SHP77 (cell line): ENCODE data around the gene MESD.
"Not testable (repeated sequence)": the region's sequence is repeated elsewhere in the genome, so short reads cannot be mapped to it uniquely, and the experiment has no call there.

Experiments used
- DNase-seq, 2 experiments: peaks; one replicate each; lab custom pipeline; 2025; lab: John Stamatoyannopoulos, UW

Gene MESD

GRCh38 chr15:80957976-80958375 lies 31.6 kb downstream of the MESD start:
- no peak for DNase-seq

DNA sequence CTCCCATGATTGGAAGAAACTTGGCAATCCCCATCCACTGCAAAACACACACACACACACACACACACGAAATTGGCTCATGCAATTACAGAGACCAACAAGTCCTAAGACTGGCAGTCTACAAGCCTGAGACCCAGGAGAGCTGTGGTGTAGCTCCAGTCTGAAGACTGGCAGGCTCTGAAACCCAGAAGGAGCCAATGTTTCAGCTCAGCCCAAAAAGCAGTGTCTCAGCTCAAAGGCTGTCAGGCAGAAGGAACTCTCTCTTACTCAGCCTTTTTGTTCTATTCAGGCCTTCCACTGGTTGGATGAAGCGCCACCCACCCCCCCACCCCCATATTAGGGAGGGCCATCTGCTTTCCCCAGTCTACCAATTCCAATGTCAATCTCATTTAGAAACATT lies 32.1 kb downstream of the MESD start:
- no peak for DNase-seq

DNA sequence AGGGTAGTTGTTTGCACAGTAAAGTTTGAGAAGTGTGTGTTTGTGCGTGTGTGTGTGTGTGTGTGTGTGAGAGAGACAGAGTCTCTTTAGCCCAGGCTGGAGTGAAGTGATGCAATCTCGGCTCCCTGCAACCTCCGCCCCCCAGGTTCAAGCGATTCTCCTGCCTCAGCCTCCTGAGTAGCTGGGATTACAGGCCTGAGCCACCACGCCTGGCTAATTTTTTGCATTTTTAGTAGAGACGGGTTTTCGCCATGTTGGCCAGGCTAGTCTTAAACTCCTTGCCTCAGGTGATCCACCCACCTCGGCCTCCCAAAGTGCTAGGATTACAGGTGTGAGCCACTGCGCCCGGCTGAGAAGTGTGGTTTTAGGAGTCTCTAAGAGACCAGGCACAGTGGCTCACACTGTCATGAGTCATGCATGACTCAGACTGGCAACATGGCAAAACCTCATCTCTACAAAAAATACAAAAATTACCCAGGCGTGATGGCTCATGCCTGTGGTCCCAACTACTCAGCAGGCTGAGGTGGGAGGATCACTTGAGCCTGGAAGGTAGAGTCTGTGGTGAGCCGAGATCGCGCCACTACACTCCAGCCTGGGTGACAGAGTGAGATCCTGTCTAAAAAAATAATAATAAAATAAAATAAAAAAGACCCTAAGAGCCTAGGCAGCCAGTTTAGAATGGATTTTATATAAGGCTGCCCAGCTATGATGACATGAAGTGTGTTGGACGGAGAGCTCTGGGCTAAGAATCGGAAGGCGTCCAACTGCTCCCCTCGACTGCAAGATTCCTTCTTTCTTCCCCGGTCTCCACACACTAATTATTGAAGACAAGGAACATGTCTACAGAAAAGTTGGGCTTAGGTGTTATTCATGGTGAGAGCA lies 33.8 kb downstream of the MESD start:
- not testable (repeated sequence) for DNase-seq

DNA sequence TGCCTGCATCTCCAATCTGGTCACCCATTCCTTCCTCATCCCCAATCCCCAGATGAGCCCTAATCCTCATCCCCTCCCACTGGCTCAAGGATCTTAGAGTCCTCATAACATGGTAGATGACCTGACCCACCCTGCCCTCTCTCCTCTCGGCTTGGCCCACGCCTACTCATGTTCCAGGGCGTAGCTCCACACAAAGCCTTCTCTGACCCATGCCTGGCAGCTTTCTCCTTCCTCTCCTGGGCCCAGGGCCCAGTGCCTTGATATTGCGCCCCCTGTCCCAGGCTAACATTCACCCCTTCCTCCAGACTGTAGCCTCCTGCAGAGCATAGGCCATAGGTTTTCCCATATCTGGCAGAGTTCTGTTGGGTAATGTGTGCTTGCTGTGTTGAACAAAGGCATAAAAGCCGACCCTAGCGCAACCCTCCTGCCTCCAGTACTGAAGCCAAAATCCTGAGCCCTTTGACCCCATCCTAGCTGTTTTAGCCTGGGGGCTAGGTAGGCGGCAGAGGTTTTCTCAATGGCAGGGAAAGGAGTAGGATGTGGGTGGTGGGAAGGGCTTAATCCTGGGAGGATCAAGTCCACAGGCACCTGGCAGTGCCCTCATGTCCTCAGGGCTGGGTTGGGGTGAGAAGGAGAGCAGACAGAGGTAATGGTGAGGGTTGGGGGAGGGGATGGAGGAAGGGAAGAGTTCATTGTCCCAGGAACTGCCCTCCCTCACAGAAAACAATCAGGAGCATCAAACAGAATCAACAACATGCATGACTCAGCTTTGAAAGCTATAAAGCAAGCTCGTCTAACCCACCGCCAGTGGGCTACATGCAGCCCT lies 35.5 kb downstream of the MESD start:
- no peak for DNase-seq

- DNase-seq, result no peak
These were observed 36.3 kb downstream of the MESD start for GRCh38 chr15:80953001-80953952.

DNA sequence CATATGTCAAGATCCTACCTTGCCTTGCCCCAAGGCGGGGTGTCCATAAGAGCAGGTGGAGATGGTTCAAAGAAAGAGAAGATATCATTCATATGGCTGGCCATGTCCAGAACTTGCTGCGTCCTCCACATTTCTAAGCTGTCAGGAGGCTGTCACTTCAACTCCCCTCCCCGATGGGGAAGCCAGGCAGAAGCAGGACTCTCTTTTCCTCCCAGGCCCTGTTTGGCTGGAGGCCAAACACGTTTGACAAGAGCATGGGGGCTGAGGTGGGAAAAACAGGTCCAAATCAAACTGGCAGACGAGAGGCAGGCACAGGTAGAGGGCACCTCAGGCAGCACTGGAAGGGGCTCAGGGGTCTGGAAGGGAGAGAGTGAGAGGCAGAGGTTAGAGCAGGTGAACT lies 37.7 kb downstream of the MESD start:
- no peak for DNase-seq

DNA sequence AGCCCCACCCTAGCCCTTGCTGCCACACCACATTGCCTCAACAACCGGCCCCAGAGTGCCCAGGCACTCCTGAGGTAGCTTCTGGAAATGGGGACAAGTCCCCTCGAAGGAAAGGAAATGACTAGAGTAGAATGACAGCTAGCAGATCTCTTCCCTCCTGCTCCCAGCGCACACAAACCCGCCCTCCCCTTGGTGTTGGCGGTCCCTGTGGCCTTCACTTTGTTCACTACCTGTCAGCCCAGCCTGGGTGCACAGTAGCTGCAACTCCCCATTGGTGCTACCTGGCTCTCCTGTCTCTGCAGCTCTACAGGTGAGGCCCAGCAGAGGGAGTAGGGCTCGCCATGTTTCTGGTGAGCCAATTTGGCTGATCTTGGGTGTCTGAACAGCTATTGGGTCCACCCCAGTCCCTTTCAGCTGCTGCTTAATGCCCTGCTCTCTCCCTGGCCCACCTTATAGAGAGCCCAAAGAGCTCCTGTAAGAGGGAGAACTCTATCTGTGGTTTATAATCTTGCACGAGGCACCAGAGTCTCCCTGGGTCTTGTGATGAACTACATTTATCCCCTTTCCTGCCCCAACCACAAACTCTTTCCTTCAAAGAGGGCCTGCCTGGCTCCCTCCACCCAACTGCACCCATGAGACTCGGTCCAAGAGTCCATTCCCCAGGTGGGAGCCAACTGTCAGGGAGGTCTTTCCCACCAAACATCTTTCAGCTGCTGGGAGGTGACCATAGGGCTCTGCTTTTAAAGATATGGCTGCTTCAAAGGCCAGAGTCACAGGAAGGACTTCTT lies 39.1 kb downstream of the MESD start:
- no peak for DNase-seq

- DNase-seq, result no peak
These were observed 39.9 kb downstream of the MESD start for GRCh38 chr15:80949756-80950155.

- no peak for DNase-seq
These were observed 40.8 kb downstream of the MESD start for GRCh38 chr15:80948651-80949292.

GRCh38 chr15:80946576-80946975 lies 43.0 kb downstream of the MESD start:
- DNase-seq, result no peak

- no peak for DNase-seq
These were observed 44.0 kb downstream of the MESD start for GRCh38 chr15:80945605-80946004.

DNA sequence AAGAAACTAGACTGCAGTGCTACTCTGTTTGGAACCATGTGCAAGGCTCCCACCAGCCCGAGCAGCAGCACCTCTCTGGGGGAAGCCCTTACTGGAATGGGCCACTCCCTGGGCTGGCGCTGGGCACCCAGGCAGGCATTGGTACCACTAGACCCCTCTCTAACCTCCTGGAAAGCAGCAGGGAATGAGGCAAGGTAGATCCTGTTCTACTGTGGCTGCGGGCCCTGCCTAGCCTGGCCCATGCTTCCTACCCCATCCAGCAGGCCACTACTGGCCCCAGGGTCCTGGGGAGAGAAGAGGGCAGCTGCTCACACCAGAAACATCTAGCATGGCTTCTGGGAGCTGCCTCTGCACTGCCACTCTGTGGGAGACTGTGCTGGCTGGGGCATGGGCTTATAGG lies 44.8 kb downstream of the MESD start:
- no peak for DNase-seq

DNA sequence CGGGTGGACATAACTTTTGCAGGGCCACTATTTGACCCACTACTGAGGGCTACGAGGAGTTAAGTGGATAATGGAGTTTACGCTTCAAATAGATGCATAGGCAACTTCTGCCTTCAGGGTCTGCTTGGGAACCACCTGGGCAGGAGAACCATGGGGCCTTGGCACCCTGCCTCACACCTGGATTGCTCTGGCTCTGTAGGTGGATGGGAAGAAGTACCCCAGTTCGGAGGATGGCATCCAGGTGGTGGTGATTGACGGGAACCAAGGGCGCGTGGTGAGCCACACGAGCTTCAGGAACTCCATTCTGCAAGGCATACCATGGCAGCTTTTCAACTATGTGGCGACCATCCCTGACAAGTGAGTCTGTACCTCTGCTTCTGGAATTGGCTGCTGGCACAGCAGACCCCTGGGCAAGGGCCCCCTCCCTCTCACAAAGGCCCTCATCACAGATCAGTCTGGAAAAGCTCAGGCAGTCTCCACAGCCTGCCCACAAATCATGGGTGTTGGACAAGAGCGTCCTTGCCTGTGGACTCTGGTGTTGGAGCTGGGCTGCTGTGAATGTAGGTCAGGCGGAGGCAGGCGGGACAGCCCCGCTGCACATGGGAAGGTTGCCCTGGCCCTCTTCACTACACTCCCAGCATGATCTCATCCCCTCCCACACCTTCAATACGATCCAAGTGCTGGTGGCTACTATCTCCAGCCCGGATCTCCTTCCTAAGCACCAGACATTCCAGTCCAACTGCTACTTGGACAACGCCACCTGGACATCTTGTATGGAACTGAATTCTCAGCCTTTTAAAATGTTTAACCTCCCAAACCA lies 46.7 kb downstream of the MESD start:
- no peak for DNase-seq

DNA sequence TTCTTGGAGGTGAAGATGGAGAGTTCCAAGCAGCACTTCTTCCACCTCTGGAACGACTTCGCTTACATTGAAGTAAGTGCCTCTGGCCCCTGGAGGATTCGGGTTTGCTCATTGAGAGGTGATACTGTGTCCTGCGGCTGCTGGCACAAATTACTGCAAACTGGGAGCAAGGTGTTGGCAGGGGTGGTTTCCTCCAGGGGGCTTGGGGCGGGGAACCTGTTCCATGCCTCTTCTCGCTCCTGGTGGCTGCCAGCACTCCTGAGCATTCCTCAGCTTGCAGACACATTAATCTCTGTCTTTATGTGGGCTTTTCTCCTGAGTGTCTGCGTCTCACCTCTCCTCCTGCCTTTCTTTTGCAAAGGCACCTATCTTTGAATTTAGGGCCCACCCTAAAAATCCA lies 47.4 kb downstream of the MESD start:
- DNase-seq, result no peak

GRCh38 chr15:80940851-80941250 lies 48.8 kb downstream of the MESD start:
- DNase-seq, result no peak

- no peak for DNase-seq
These were observed 49.3 kb downstream of the MESD start for GRCh38 chr15:80940331-80940730.

DNA sequence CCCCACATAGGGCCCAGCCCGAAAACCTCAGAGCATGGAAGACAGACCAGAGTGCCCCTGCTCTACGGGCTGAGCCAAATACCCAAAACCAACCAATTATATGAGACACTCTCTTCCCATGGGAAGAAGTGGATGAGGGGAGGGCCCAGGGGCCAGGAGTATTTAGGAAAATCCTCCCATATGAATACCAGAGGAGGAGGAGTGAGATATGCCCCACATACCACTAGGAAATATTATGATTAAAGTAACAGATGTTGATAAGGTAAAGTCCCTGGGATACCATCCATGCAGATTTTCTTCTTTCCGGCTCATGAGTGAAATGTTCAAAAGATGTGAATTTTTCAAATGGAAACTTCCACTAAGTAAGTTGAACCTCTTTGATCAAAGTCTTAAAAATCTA lies 50.4 kb downstream of the MESD start:
- DNase-seq, result no peak

DNA sequence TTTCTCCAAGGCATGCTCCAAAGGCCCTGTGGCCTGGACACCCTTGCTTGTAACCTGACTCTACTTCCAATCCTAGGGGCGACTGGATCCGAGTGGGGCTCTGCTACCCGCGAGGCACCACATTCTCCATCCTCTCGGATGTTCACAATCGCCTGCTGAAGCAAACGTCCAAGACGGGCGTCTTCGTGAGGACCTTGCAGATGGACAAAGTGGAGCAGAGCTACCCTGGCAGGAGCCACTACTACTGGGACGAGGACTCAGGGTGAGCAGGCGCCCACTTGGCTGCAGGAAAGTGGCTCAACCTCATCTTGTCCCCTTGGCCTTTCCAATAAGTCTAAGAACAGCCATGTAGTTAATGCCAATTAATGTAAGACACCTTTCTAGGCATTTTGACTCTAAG lies 51.9 kb downstream of the MESD start:
- no peak for DNase-seq

- DNase-seq, result no peak
These were observed 53.1 kb downstream of the MESD start for GRCh38 chr15:80936288-80937078.
